ENCODE measurements around the gene CLSTN1. TPM values are rescaled to one million over a fixed set of nuclear protein-coding genes. Genes with fewer than 3 reads are reported as not detected.

CLSTN1 gene
- total and polyA plus RNA-seq, 2 of the 8 experiments (the other 6 are each of a cell fraction or from before 2014, with no cell fraction given) = 34.2 to 97.4 TPM

DNA sequence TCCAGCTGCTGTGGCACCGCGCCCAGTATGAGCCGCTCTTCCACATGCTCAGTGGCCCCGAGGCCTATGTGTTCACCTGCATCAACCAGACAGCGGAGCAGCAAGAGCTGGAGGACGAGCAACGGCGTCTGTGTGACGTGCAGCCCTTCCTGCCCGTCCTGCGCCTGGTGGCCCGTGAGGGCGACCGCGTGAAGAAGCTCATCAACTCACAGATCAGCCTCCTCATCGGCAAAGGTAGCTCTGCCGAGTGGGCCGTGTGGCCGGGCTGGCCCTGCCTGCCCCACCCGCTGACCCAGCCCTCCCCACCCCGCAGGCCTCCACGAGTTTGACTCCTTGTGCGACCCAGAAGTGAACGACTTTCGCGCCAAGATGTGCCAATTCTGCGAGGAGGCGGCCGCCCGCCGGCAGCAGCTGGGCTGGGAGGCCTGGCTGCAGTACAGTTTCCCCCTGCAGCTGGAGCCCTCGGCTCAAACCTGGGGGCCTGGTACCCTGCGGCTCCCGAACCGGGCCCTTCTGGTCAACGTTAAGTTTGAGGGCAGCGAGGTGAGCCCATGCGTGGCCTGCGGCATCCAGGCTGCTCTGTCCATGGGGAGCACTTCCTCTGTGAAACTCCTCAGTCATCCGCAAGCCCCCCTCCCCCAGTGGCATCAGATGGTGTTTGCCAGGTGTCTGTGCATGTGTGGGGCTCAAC is 108.1 kb downstream of the CLSTN1 start:
- Histone ChIP-seq H3K4ac (replicated peaks; ENCODE audit: insufficient read length, low read depth, low read length) (peak overlapping the region; percentile 98), H4K91ac (replicated peaks; ENCODE audit: insufficient read length, low read length) (peak overlapping the region; percentile 97), H3K79me1 (ENCODE audit: low read depth, low read length) (no peaks in the 10 kb centered on the region), H2BK120ac (replicated peaks; ENCODE audit: low read depth, low read length) (peak overlapping the region; percentile 97), H2BK12ac (ENCODE audit: low read depth, low read length) (peak overlapping the region; percentile 97; the same call in 1 of the 2 replicates), H3K14ac (ENCODE audit: insufficient read length) (no peak overlapping the region), H4K20me1 (replicated peaks in 1 of 2; ENCODE audit: control insufficient read depth in 1 of 2, insufficient read depth in 2 of 2, low read length in 2 of 2) (no peaks in the 10 kb centered on the region), H3K4me3 (ENCODE audit: extremely low read depth in 1 of 4, insufficient read depth in 2 of 4, low read depth in 3 of 4, low read length in 4 of 4) (peak overlapping the region in 2 of 4 experiments; percentile 10 to 13; a peak in 1 of 8 replicates), H3K27ac (ENCODE audit: low read depth, low read length) (peak overlapping the region; percentile 69; the same call in 1 of the 2 replicates), H3K23me2 (ENCODE audit: low read depth, low read length) (no peaks in the 10 kb centered on the region), H3K9ac (replicated peaks in 1 of 4; ENCODE audit: extremely low read depth in 1 of 4, low read depth in 3 of 4, low read length in 3 of 4) (no peak overlapping the region), H3K56ac (replicated peaks; ENCODE audit: insufficient read length, low read depth, low read length) (peak overlapping the region; percentile 79), H3K23ac (ENCODE audit: insufficient read length) (no peak overlapping the region), H3K4me2 (ENCODE audit: insufficient read depth in 1 of 2, low read depth in 2 of 2, low read length in 2 of 2) (no peak overlapping the region), H3K9me3 (ENCODE audit: insufficient read depth in 2 of 2, low read depth in 1 of 2, low read length in 1 of 2) (no peaks in the 10 kb centered on the region), H4K5ac (ENCODE audit: insufficient read length, low read depth, low read length) (peak overlapping the region; percentile 77), H2BK15ac (ENCODE audit: low read length) (peak overlapping the region; percentile 88), H3K79me2 (ENCODE audit: control insufficient read depth in 1 of 2, insufficient read depth in 2 of 2, low read length in 2 of 2) (no peaks in the 10 kb centered on the region), H3K36me3 (ENCODE audit: control insufficient read depth in 2 of 4, insufficient read depth in 4 of 4, low read length in 3 of 4) (peaks cover 0 to 5% (median 2%) of the 10 kb centered on the region in 4 experiments; a peak in 4 of 8 replicates), H2AFZ (ENCODE audit: low read length) (no peak overlapping the region), H3K18ac (ENCODE audit: extremely low read depth, low read length) (peak overlapping the region; percentile 96), H2AK5ac (ENCODE audit: low read depth, low read length) (peak overlapping the region; percentile 45; the same call in 1 of the 2 replicates), H2BK5ac (ENCODE audit: low read depth, low read length) (peak overlapping the region; percentile 91; the same call in 1 of the 2 replicates), H2BK20ac (ENCODE audit: low read length) (peak overlapping the region; percentile 80; the same call in 1 of the 2 replicates), H4K8ac (ENCODE audit: extremely low read depth, insufficient read depth, low read length) (no peak overlapping the region; the same call in 1 of the 2 replicates), H3K27me3 (replicated peaks in 1 of 4; ENCODE audit: control insufficient read depth in 3 of 4, extremely low read depth in 1 of 4, insufficient read depth in 3 of 4, low read length in 3 of 4) (no peaks in the 10 kb centered on the region), H3K4me1 (replicated peaks in 1 of 4; ENCODE audit: control insufficient read depth in 3 of 4, insufficient read depth in 4 of 4, low read length in 3 of 4) (peaks cover 4 to 42% (median 28%) of the 10 kb centered on the region in 4 experiments)
- TF ChIP-seq NRF1 (IDR thresholded peaks at IDR 0.05; ENCODE audit: low read depth, low read length) (no peak), YY1 (IDR thresholded peaks at IDR 0.05; ENCODE audit: low read depth, low read length) (no peak), SIX5 (IDR thresholded peaks at IDR 0.05; ENCODE audit: low read depth, low read length) (no peak)
- ChIA-PET CTCF (ENCODE audit: partially characterized antibody) (interaction anchor here (0.7 to 5.1 kb wide), 17 partner anchors 10 to 449 kb away, joined by 3 to 42 read pairs (median 6); partner anchors contain the start of genes LZIC and NMNAT1), POLR2A (ENCODE audit: partially characterized antibody) (interaction anchor here (0.7 to 2.2 kb wide), 9 partner anchors 11 to 267 kb away, joined by 3 to 8 read pairs (median 3); partner anchors contain the start of gene PIK3CD)
- no peak for FAIRE-seq
- 94% methylated on average over 35 of the region's 40 CpGs; no CpG with 5 or more reads in 1 of the 2 experiments for WGBS, 2 experiments (ENCODE audit: extremely low coverage in 1 of 2, insufficient coverage in 1 of 2, insufficient read length in 1 of 2, insufficient replicate concordance in 2 of 2, low coverage in 1 of 2, low lambda C conversion rate in 2 of 2, missing lambda C conversion rate in 1 of 2)
- no peak for DNase-seq (ENCODE audit: low read depth in 1 of 2, low spot score in 2 of 2)

Data from H1 (cell line).